Testis (tissue), 3 donors: ENCODE measurements around the gene PTGFRN. TPM values are rescaled to one million over a fixed set of nuclear protein-coding genes. Genes with fewer than 3 reads are reported as not detected.

Experiments
- DNase-seq: peaks from one replicate; pipeline ENCODE4 v3.0.0-alpha.2; 2019
- H3K27ac ChIP-seq, 2 donors: fragments of 200-600 bp; sonication (generic); one replicate each; pipeline ENCODE4 v1.5.1; 2019
- H3K27me3 ChIP-seq: fragments of 200-600 bp; sonication (generic); one replicate; pipeline ENCODE4 v1.5.1; 2019
- H3K36me3 ChIP-seq: fragments of 200-600 bp; sonication (generic); one replicate; pipeline ENCODE4 v1.5.1; 2017; ENCODE audit warnings: low read depth; ENCODE audit errors: missing control alignments
- H3K4me1 ChIP-seq: fragments of 200-600 bp; sonication (generic); one replicate; pipeline ENCODE4 v1.5.1; 2019
- H3K4me3 ChIP-seq, 2 donors: fragments of 200-600 bp; sonication (generic); one replicate each; pipeline ENCODE4 v1.5.1; 2017 to 2019
- H3K9me3 ChIP-seq: fragments of 200-600 bp; sonication (generic); one replicate; pipeline ENCODE4 v1.5.1; 2017
- POLR2A ChIP-seq: fragments of 450-650 bp; IDR thresholded peaks from one replicate; pipeline ENCODE4 v1.6.1; 2017; ENCODE audit warnings: antibody characterized with exemption, mild to moderate bottlenecking, moderate library complexity
- WGBS, 2 donors: methylation state at CpG; one replicate each; pipeline ENCODE4 v1.1.5; 2018; 5-methylcytosine and 5-hydroxymethylcytosine counted together
- intact Hi-C: fragments of 100-400 bp; cut with DNase I; formaldehyde crosslinking; loops from one replicate; pipeline ENCODE4 v1.15.1; 2023; ENCODE audit warnings: low total_unique reads
- polyA plus RNA-seq: library from polyadenylated mRNA; stranded (reverse); fragments of 350-450 nt; fragmentation: Illumina TruSeq; extraction: RNeasy Lipid Tissue Mini Kit (QIAGEN cat#74804); gene quantifications from one replicate; pipeline ENCODE4 v1.2.3, GENCODE V29; 2014; ENCODE audit warnings: low read depth, low replicate concordance; ENCODE audit not compliant: insufficient read depth
- total RNA-seq, 2 donors: library from RNA; depleted of rRNA; stranded (reverse); fragments of >200 nt; gene quantifications; one replicate each; pipeline ENCODE4 v1.2.3, GENCODE V29; 2016
- TF ChIP-seq, protein P1 (sequence below), 3 experiments: fragments of 450-650 bp in 2 of 3; fragments of 200-600 bp in 1 of 3; sonication (generic) in 1 of 3; IDR thresholded peaks; one replicate each; pipeline ENCODE4 v1.5.1; 2016 to 2019; ENCODE audit warnings: antibody characterized with exemption in 3 of 3, mild to moderate bottlenecking in 2 of 3, moderate library complexity in 1 of 3

The PTGFRN gene
- total and polyA plus RNA-seq, 3 donors from 2014 or later, result 26.8 to 32.0 (median 28.1) TPM

DNA sequence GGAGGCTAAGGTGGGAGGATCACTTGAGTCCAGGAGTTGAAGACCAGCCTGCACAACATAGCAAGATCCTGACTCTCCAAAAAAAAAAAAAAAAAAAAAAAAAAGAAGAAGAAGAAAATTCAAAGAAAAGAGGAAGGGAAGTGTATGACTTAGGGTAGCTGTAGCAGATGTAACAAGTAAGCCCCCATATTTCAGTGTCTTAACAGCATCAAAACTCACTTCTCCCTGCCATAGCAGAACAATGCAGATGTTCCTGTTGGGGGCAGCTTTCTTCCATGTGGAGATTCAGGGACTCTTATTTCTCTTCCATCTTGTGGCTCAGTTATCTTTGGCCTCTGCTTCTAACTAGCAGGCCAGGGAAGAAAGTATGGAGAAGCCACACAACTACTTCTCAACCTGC lies 10.2 kb upstream of the PTGFRN start:
- Histone ChIP-seq H3K36me3 (no peaks in the 10 kb centered on the region), H3K27me3 (no peaks in the 10 kb centered on the region), H3K4me3 (no peak overlapping the region), H3K9me3 (no peaks in the 10 kb centered on the region), H3K27ac (no peak overlapping the region), H3K4me1 (no peaks in the 10 kb centered on the region)
- no peak for DNase-seq
- intact Hi-C loops, result no loop called here
- no peak for TF ChIP-seq POLR2A
- TF ChIP-seq, protein P1, sequence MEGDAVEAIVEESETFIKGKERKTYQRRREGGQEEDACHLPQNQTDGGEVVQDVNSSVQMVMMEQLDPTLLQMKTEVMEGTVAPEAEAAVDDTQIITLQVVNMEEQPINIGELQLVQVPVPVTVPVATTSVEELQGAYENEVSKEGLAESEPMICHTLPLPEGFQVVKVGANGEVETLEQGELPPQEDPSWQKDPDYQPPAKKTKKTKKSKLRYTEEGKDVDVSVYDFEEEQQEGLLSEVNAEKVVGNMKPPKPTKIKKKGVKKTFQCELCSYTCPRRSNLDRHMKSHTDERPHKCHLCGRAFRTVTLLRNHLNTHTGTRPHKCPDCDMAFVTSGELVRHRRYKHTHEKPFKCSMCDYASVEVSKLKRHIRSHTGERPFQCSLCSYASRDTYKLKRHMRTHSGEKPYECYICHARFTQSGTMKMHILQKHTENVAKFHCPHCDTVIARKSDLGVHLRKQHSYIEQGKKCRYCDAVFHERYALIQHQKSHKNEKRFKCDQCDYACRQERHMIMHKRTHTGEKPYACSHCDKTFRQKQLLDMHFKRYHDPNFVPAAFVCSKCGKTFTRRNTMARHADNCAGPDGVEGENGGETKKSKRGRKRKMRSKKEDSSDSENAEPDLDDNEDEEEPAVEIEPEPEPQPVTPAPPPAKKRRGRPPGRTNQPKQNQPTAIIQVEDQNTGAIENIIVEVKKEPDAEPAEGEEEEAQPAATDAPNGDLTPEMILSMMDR (IDR thresholded peaks at IDR 0.05), result no peak

DNA sequence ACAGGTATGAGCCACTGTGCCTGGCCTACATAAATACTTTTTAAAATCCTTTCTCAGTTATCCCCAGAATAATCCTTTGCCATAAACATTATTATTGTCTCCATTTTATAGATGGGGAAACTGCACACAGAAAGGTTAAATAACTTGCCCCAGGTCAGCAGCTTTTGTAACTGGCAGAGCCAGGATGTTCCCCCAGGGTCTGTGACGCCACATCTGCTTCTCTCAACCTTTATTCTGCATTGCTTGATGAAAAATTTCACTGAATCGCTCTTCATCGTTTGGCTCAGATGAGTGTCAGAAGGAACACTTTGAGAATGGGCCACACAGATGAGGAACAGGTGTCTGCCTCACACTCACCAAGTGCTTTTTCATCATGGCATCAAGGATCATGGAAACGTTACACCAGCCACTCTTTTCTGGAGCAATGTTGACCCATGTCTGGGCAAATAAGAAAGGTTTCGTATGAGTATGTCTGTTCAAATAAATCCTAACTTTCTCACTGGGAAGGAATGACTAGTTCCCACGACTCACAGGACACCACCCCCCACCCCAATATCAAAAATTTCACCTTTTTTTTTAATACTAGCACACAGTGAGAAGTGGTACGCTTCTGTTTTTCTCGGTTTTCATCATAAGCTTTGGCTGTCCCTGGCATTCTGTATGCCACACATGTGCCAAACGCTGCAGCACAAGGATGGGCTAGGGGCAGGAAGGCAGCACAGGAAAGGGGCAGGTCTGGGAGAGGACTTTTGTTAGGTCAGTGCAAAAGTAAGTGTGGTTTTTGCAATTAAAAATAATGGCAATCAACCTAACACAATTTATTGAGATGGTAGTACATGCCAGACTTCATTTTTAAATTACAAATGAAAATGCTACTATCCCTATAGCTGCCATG lies 9.0 kb upstream of the PTGFRN start:
- H3K27me3 ChIP-seq, result no peaks in the 10 kb centered on the region
- intact Hi-C loops, result no loop called here
- no peak for DNase-seq
- H3K4me1 ChIP-seq, result no peaks in the 10 kb centered on the region
- TF ChIP-seq, protein P1 (IDR thresholded peaks at IDR 0.05), result no peak
- no peak for TF ChIP-seq POLR2A
- H3K4me3 ChIP-seq, result no peak overlapping the region
- no peak overlapping the region for H3K27ac ChIP-seq
- no peaks in the 10 kb centered on the region for H3K36me3 ChIP-seq
- no peaks in the 10 kb centered on the region for H3K9me3 ChIP-seq
- WGBS, 2 donors, result 79 to 91% methylated on average over 9 of the region's 9 CpGs

GRCh38 chr1:116902027-116902426 lies 7.7 kb upstream of the PTGFRN start:
- 82 to 87% methylated on average over 5 of the region's 5 CpGs for WGBS, 2 donors
- no peaks in the 10 kb centered on the region for H3K9me3 ChIP-seq
- intact Hi-C loops, result no loop called here
- H3K27ac ChIP-seq, result no peak overlapping the region
- H3K4me3 ChIP-seq, result no peak overlapping the region
- H3K36me3 ChIP-seq, result no peaks in the 10 kb centered on the region
- H3K4me1 ChIP-seq, result no peaks in the 10 kb centered on the region
- TF ChIP-seq POLR2A, result no peak
- TF ChIP-seq, protein P1 (IDR thresholded peaks at IDR 0.05), result no peak
- H3K27me3 ChIP-seq, result no peaks in the 10 kb centered on the region
- no peak for DNase-seq

DNA sequence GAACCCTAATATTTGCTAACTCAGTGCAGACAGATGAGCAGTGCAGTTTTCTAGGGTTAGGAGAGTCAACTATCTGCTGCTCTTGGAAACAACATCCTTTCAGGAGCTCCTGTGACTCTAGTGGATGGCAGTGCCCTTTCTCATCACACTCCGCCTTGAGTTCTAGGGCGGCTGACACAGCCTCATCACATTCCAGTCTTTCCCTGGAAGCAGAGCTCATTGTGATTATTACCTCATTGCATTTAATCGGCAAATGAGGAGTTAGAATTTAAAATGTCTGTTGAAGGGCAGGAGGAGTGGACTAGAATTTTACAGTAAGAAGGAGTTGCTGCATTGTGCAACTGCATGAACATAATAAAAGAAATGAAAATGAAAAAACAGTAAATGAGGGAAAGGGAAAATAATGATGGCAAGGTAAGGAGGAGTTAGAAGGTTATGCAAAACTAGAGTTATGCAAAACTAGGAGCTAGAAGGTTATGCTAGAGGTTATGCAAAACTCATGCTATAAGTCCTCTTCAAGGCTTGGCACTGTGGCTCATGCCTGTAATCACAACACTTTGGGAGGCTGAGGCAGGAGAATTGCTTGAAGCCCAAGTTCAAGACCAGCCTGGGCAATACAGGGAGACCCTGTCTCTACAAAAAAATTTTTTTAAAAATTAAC lies 6.9 kb upstream of the PTGFRN start:
- no peak for DNase-seq
- H3K27me3 ChIP-seq, result no peaks in the 10 kb centered on the region
- no peak for TF ChIP-seq POLR2A
- TF ChIP-seq, protein P1 (IDR thresholded peaks at IDR 0.05), result no peak
- H3K4me3 ChIP-seq, result no peak overlapping the region
- H3K9me3 ChIP-seq, result no peaks in the 10 kb centered on the region
- no peaks in the 10 kb centered on the region for H3K4me1 ChIP-seq
- WGBS, 2 donors, result 87 to 92% methylated on average over 3 of the region's 3 CpGs
- H3K27ac ChIP-seq, result no peak overlapping the region
- no peaks in the 10 kb centered on the region for H3K36me3 ChIP-seq
- intact Hi-C loops, result no loop called here
